GM19372 (cell line): ENCODE data around the gene PADI4.
"Not testable (repeated sequence)": the region's sequence is repeated elsewhere in the genome, so short reads cannot be mapped to it uniquely, and the experiment has no call there.

Experiments used
- ATAC-seq: cut with Tn5 transposase; IDR thresholded peaks from one replicate; pipeline ENCODE4 v1.9.1; 2021; ENCODE audit warnings: mild to moderate bottlenecking, low read depth, moderate library complexity; ENCODE audit not compliant: unreplicated experiment

Gene PADI4

GRCh38 chr1:17313530-17314309 is 5.7 kb downstream of the PADI4 start:
- no peak for ATAC-seq

DNA sequence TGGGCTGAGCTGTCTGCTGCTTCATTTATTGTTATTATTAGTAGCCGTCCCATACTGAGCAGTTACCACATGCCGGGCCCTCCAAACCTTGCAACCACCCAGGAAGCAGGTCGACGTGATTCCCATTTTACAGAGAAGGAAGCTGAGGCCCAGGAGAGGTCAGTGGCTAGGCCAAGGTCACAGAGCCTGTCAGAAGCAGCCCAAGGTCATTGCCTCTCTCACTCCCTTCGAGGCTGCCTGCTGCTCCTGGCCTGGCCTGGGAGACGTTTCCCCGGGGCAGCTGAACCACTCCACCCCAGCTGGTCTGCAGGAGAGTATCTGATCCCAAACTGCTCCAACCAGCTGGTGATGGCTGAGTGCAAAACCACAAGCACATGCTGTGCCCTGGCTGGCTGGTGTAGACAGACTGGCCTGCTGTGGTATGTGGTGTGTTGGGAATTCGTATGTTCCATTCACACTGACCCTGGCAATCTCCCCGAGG is 6.5 kb downstream of the PADI4 start:
- ATAC-seq = no peak

DNA sequence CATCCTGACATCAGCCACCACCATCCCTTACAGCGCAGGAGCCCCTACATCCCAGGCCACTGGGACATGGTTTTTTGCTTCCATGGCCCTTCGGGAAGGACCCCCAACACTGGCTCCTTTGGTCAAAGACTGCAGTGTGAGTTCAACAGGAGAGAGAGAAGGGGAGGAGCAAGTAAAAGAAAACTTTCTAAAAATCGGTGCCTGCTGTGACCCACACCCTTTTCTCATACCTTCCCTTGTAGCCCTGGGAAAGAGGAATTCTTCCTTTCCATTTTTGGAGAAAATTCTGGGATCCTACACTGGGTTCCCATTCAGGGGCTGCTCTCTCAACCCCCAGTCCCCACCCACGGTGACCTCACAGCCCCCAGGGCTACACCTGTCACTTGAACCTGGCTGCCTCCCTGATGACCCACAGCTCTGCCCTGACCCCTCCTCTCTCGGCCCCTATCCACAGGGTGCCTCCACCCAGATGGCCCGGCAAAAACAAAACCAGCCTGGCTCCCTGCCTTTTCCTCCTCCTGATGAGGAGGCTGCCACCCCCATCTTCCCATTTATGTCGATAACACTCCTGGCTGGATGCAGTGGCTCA is 7.6 kb downstream of the PADI4 start:
- no peak for ATAC-seq

GRCh38 chr1:17316704-17317103 is 8.7 kb downstream of the PADI4 start:
- no peak for ATAC-seq

- no peak for ATAC-seq
Measured at GRCh38 chr1:17318262-17318661, 10.3 kb downstream of the PADI4 start.

DNA sequence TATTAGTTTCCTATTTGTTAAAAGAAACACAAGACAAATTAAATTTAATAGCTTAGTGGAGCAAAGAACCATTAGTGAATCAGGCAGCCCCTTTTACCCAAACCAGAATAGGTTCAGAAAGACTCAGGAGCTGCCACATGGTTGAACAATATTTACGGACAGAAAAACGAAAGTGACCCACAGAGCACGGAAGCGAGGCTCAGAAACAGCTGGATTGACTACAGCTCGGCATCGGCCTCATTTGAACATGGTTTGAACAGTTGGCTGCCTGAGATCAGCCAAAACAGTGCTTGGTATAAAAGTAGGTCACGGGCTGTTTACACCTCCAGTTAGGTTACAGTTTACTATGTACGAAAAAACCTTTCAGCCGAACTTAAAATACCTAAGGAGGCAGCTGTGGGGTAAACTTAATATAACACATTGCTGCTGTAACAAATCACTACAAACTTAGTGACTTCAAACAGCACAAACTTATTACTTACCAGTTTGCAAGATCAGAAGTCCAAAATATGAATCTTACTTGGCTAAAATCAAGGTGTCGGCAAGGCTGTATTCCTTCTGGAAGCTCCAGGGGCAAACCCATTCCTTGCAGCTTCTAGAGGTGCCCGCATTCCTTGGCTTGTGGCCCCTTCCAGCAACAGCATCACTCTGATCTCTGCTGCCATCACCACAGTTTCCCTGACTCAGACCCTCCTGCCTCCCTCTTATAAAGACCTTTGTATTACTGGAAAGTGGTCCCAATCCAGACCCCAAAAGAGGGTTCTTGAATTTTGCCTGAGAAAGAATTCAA is 11.8 kb downstream of the PADI4 start:
- ATAC-seq = no peak

DNA sequence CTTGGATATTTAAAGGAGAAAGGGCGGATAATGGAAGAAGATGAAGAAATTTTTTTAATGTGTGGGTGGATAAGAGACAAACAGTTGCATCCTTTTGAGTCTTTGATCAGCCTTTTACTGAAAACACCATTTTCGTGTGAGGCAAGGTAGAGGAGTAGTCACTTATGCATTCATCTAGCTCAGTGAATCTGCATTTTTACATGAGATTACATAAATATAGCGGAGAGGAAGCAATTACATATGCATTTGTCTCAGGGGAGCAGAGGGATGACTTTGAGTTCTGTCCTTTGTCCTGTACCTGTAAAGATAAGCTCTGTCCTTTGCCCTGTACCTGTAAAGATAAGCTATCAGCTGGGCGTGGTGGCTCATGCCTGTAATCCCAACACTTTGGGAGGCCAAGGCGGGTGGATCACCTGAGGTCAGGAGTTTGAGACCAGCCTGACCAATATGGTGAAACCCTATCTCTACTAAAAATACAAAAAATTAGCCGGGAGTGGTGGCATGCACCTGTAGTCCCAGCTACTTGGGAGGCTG is 13.9 kb downstream of the PADI4 start:
- not testable (repeated sequence) for ATAC-seq

- ATAC-seq = no peak
Measured at GRCh38 chr1:17328855-17329254, 20.9 kb downstream of the PADI4 start.

DNA sequence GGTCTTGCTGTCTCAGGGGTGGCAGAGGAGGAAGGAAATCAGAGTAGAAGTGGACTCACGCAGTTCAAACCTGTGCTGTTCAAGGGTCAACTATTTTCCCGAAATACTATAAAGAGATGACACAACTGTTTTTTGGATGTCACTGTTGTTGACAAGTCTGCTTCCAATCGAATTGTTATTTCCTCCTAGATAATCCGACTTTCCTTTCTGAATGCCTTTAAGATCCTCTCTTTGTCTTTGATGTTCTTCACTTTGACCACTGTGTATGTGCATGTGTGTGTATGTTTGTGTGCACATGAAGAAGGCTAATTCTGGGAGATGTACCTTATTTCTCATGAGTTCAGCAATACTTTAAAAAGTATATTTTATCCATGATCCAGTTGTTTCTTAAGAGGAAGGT is 21.6 kb downstream of the PADI4 start:
- no peak for ATAC-seq

GRCh38 chr1:17330856-17331255 is 22.9 kb downstream of the PADI4 start:
- no peak for ATAC-seq

GRCh38 chr1:17333081-17333480 is 25.1 kb downstream of the PADI4 start:
- no peak for ATAC-seq

DNA sequence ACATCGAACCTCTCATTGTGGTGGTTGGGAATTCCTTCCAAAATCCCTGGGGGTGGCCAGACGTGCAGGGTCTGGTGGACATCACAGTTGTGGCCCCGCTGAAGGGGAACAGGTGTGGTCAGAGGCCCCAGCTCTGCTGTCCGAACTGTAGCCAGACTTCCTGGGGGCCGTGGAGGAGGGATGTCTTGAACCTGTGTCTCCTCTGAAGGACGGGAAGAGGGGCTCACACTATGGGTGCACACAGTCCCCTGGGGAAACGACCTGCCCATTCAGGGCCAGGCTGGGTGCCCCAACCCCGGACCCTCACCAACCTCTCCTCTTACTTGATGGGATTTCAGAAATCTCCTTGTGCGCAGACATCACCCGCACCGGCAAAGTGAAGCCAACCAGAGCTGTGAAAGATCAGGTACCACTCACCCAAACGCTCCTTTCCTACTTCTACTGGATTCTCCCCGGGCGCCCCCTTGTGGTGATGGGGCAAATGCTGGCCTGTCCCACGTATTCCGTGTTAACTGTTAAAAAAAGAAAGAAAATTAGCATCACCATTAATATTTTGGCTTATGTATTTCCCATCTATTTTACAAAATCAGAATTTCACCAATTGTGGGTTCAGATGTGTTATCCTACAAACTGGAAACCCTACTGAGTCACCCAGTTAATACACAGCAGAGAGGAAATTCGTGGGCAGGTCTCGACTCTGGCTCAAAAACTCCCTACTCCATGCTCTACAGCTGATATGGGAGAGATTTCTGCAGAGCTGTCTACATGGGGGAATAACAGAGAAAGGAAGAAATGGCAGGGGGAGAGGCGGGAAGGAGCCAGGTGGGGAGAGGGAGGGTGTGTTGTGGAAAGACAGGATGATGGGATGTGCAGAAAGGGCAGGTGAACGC is 28.1 kb downstream of the PADI4 start:
- ATAC-seq = no peak

DNA sequence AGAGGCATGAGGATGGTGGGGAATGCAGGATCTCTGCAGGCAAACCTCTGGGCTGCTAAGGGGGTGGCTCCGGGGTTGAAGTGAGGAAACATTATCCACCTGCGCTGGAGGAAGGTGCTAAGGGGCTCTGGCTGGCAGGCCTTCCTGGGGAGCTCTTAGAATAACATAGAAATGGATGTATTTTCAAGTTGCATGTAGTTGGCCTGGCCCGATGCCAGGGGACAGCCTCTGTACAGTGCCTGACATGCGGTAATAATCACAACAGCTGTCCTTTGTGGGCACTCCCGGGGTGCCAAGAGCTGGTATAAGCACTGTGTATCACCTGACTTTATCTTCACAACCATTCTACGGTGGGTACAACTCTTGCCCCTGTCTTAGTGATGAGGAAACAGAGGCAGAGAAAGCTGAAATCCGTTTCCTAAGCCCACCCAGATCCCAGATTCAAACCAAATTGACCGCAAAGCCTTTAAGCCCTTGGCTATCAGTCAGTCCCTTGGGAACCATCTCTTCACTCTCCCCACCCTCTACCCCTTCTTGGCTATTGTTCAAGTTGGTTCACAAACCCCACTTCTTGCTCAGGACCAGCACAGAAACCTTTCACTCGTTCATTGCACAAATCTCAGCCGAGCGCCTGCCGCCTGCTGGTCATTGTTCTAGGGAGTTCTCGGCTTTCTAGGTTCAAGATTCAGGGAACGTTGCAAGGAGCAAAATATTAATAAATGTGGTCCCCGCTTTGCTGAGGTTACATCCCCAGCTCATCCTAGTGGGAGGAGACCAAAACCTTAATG is 30.9 kb downstream of the PADI4 start:
- ATAC-seq = no peak

DNA sequence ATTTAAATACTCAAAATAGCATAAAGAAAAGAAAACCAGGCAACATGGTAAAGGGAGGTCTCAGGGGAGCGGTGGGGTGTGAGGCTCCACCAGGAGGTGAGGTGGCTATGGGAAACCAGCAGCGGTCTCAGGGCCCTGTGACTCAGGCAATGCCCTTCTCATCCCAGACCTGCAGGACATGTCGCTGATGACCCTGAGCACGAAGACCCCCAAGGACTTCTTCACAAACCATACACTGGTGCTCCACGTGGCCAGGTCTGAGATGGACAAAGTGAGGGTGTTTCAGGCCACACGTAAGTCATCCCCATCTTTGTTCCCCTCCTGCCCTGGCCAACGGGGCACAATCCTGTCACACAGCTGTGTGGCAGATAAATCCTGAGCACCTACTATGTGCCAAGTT is 31.5 kb downstream of the PADI4 start:
- no peak for ATAC-seq

DNA sequence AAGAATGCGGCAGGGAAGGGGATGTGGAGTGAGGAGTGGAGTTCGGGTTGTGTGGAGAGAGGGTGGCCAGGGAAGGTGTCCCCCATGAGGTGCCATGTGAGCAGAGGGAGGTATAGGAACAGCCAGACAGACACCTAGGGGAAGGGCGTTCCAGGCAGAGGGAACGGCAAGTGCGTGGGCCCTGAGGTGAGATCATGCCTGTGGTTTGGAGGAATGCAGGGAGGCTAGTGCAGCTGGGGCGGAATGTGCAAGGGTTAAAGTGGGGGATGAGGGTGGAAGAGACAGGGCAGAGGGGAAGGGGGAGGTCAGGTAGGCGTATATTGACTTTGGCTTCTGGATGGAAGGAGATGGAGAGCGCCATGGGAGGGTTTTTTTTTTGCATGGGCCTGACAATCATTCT is 32.4 kb downstream of the PADI4 start:
- ATAC-seq = no peak

GRCh38 chr1:17342014-17342441 is 34.0 kb downstream of the PADI4 start:
- no peak for ATAC-seq

DNA sequence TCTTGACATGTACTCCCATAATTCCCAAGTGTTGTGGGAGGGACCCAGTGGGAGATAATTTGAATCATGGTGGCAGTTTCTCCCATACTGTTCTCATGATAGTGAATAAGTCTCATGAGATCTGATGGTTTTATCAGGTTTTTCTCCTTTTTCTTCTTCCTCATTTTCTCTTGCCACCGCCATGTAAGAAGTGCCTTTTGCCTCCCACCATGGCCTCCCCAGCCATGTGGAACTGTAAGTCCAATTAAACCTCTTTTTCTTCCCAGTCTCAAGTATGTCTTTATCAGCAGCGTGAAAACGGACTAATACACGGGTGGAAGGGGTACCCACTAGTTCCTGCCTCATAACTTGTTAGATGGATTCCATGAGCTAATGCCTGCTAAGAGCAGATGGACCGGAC is 37.5 kb downstream of the PADI4 start:
- ATAC-seq = not testable (repeated sequence)

DNA sequence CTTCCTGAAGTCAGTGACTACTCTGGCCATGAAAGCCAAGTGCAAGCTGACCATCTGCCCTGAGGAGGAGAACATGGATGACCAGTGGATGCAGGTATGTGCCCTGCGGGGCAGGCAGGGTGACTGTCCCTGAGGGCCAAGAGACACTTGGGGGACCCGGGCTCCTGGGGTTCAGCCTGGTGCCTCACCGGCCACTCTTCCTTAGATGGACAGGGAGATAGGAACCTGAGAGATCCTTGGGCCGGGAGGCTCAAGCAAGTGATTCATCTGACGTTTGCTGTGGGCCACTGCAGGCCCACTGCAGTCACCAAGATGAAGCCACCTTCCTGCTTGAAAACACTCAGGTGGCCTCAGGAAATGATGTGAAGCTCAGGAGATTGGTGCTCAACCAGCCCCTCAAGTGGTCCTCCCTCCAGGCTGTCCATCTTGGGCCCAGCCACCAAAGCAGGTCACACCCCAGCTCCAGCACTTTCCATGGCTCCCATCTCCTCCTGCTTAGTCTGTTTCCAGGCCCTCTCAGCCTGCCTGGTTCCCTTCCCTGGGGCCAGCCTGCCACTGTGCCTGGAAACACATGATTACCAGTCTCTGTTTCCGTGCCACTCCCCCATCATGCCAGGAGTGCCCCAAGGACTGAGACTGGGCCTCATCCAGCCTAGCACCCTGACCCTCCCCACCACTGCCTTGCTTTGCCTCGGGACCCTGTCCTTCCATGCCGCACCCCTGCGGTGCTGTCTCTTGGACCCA is 38.2 kb downstream of the PADI4 start:
- ATAC-seq = no peak
